Measurements from ENCODE around the gene FAM131B.

FAM131B gene

DNA sequence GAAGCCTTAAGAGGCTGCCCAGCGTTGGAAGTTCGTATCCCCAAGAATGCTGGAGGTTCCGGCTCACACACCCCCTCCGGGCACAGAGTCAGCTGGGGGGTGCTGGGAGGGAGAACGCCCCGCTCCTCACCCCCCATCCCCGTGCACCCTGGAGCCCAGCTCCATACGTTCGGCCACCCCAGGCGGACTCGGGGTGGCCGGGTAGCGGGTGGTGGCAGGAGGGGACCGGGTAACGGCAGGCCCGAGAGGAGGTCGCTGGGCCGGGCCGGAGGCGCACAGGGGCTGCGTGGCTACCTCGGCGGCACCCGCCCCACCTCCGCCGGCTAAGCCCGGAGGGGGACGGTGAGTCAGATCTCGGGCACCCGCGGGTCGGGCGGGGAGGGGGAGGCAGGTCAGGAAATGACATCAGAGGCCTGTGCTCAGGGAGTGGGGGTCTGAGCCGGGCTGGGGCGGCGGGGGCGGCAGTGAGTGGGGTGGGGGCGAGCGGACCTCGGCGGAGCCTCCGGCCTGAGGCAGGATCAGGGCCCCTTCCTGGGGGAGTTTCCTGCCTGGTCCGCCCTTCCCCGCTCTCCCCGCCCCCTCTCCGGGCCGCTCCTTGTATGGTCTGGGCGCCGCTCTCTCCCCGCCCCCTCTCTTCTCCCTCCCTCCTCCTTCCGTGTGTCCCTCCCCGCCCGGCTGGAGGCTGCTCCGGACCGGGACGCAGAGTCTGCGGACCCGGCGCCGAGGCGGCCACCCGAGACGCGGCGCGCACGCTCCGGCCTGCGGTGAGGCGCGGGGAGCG, 18.3 kb upstream of the FAM131B start, which contains the start of gene ZYX:
Gene ZYX (plus strand): TSS at position 700 of the 781 bp plus-strand sequence. CDS start 227 bp downstream, outside the sequence.
- no peak for TF ChIP-seq GATA2 (IDR thresholded peaks at IDR 0.05; ENCODE audit: low read depth, low read length)

DNA sequence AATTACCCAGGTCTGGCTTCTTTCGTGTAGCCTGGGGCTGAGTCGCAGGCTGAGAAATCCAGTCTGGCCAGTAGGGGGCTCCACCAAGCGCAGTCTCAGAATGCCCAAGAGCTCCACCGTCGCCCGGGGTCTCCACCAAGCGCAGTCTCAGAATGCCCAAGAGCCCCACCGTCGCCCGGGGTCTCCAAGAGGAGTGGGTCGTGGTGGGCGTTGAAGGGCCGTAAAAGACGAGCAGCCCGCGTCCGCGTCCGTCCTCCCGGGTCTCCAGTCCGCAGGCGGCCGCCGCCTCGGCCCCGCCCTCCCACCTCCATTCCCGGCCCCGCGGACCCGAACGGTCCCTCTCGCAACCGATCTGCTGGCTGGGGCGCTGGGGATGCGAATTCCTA, 17.7 kb upstream of the FAM131B start:
- no peak for TF ChIP-seq GATA3 (IDR thresholded peaks at IDR 0.05; ENCODE audit: low read depth, low read length)
- TF ChIP-seq GATA2 (IDR thresholded peaks at IDR 0.05; ENCODE audit: low read depth, low read length): no peak

GRCh38 chr7:143379611-143380259, 17.2 kb upstream of the FAM131B start:
- TF ChIP-seq GATA2 (IDR thresholded peaks at IDR 0.05; ENCODE audit: low read depth, low read length) (no peak), GATA3 (IDR thresholded peaks at IDR 0.05; ENCODE audit: low read depth, low read length) (no peak)

- TF ChIP-seq GATA3 (IDR thresholded peaks at IDR 0.05; ENCODE audit: low read depth, low read length) (no peak), GATA2 (IDR thresholded peaks at IDR 0.05; ENCODE audit: low read depth, low read length) (no peak)
Observed at GRCh38 chr7:143376396-143376795, 13.9 kb upstream of the FAM131B start.

DNA sequence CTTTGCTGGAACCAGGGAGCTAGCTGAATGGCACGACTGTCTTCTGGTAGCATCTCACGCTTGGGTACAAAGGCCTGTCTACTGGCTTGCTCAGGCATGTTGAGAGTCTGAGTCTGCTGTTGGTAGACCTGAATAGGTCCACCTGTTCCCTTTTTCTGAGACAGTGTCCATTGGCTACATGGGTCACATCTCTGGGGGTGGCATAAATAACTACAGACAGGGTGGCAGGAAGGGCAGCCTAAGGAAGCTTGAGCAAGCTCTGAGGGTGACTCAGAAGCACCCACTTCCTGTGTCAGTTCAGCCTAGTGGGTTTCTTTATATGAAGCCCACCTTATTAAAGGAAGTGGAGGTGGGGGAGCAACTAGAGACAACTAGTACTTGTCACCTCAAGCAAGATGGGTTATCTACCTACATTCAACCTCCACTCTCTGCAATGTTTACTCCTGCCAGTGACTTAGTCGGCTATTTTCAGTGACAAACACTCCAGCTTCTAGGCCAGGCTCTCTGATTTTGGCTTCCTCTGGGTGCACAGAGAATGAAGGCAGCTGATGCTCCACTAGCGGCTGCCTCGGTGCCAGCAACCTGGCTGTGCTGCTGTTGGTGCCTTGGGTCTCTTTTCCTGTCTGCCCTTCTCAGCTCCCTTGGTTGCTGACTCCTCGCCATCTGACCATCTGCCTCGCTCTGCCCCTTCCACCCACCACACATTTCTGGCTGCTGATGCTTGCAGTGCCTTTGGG, 13.0 kb upstream of the FAM131B start:
- TF ChIP-seq GATA3 (IDR thresholded peaks at IDR 0.05; ENCODE audit: low read depth, low read length) (no peak), GATA2 (IDR thresholded peaks at IDR 0.05; ENCODE audit: low read depth, low read length) (no peak)

GRCh38 chr7:143374561-143374960, 12.0 kb upstream of the FAM131B start:
- TF ChIP-seq GATA3 (IDR thresholded peaks at IDR 0.05; ENCODE audit: low read depth, low read length): no peak
- TF ChIP-seq GATA2 (IDR thresholded peaks at IDR 0.05; ENCODE audit: low read depth, low read length): no peak

DNA sequence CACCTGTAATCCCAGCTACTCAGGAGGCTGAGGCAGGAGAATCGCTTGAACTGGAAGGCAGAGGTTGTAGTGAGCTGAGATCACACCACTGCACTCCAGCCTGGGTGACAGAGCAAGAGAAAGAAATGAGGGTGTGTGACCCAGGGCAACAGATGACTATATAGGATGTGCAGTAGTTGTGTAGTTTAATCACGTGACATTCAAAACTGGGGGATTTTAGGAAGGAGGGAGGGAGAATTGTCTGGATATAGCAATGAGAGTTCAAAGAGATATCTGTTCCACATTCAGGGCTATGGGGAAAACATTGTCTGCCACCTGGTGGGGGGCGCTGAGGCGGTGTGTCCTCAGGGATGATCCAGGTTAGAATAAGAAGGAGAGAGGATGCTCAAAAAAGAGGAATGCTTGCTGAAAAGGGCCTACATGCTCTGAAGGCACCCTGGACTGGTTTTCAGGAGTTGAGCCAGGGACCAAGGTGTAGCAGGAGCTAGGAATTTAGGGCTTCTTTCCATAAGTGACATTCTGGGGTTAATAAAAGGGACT, 10.8 kb upstream of the FAM131B start:
- TF ChIP-seq GATA2 (IDR thresholded peaks at IDR 0.05; ENCODE audit: low read depth, low read length): no peak
- no peak for TF ChIP-seq GATA3 (IDR thresholded peaks at IDR 0.05; ENCODE audit: low read depth, low read length)

DNA sequence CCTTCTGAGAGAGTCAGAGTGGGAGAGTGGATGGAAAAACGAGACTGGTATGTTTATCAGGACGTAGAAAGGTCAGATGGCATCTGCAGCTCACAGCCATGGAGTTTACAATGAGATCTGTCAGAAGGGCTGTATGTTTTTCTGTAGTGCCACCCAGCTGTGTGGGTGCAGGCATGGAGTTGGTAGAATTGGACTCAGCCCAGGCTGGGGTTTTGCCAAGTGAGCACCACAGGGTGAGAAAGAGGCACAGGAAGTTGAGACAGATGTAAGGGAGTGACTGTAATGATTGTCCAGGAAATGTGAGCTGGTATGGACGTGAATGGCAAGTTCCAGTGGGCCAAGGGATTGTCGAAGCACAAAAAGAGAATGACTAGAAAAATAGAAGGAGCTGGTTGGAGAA, 9.6 kb upstream of the FAM131B start:
- TF ChIP-seq GATA2 (IDR thresholded peaks at IDR 0.05; ENCODE audit: low read depth, low read length) (no peak), GATA3 (IDR thresholded peaks at IDR 0.05; ENCODE audit: low read depth, low read length) (no peak)

DNA sequence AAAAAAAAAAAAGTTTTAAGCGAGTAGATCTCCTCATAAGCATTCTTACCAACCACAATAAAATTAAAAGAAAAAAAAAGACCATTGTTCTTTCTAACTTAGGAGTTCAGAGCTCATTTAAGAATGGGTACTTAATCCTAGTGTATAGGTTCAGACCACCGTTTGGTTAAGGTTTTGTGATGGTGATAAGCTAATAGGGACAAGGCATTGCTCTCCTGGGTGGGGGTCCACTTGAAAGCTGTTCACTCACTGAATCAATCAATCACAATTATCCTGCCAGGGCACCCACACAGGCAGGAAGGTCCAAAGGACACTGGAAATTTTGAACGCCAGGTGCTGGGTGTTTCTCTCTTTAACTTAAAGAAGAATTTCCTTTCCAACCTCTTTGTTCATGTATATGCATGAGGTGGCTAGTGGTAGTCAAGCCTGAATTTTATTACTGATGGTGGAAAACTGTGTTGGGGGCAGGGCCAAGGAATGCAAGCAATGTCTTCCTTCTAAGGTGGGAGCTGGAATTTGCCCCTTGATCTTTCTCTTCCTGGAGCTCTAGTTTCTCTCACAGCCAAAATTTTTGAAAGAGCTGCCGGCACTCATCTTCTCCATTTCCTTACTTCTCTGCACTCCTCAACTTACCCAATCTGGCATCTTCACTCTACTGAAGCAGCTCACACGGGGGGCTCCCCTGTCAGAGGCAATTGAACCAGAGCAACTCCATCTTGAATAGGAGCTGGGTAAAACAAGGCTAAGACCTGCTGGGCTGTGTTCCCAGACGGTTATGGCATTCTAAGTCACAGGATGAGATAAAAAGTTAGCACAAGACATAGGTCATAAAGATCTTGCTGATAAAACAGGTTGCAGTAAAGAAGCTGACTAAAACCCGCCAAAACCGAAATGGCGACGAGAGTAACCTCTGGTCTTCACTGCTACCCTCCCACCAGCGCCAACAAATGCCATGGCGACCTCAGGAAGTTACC, 7.5 kb upstream of the FAM131B start:
- TF ChIP-seq GATA2 (IDR thresholded peaks at IDR 0.05; ENCODE audit: low read depth, low read length) (no peak), GATA3 (IDR thresholded peaks at IDR 0.05; ENCODE audit: low read depth, low read length) (no peak)

DNA sequence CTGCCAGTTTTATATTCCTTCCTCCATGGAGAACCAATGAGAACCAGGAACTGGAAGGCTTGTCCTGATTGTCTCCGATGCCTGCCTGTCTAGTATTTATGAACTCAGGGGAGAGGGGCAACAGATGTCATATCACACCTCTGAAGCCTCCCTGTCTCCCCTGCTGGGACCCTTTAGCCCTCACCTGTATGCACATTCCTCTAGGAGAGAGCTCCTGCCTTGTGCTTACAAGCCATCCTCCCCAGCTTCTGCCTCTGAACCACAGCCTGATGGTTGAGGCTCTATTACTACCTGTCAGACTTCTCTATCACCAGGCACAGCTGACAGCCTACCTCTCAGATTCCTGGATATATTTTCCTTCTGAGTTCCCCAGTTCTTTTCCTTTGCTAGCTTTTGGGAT, 5.9 kb upstream of the FAM131B start:
- TF ChIP-seq GATA3 (IDR thresholded peaks at IDR 0.05; ENCODE audit: low read depth, low read length): no peak
- no peak for TF ChIP-seq GATA2 (IDR thresholded peaks at IDR 0.05; ENCODE audit: low read depth, low read length)

DNA sequence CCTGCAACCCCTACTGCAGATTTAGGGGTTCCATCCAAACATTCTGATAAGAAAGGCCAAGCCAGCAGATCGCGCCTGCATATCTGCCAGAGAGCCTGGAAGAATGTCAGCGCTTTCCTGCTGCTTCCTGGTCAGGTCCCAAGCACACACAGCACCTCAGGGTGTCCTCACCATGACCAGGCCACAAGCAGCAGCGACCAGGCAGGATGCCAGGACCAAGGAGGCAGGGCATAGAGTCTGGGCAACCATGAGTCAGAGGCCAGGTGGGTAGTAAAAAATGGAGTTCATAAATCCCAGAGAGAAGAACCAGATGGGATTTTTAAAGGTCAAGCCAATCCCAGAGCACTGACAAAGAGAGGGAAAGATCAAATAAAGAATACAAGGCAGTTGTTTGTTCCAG, 5.5 kb upstream of the FAM131B start:
- TF ChIP-seq GATA3 (IDR thresholded peaks at IDR 0.05; ENCODE audit: low read depth, low read length) (no peak), GATA2 (IDR thresholded peaks at IDR 0.05; ENCODE audit: low read depth, low read length) (no peak)

GRCh38 chr7:143363016-143363937, 764 bp upstream of the FAM131B start:
- no peak for TF ChIP-seq GATA2 (IDR thresholded peaks at IDR 0.05; ENCODE audit: low read depth, low read length)
- no peak for TF ChIP-seq GATA3 (IDR thresholded peaks at IDR 0.05; ENCODE audit: low read depth, low read length)

Data from SH-SY5Y (cell line).